Tibial nerve (tissue), 3 donors: ENCODE measurements around the gene CD3G.

Experiments
- POLR2A ChIP-seq, 2 donors: fragments of 450-650 bp; IDR thresholded peaks; one replicate each; pipeline ENCODE4 v1.6.1; 2017; ENCODE audit warnings: antibody characterized with exemption in 2 of 2, mild to moderate bottlenecking in 2 of 2, moderate library complexity in 2 of 2
- TF ChIP-seq, protein P1 (sequence below), 5 experiments: fragments of 200-600 bp in 3 of 5; fragments of 450-650 bp in 2 of 5; sonication (generic) in 3 of 5; IDR thresholded peaks; one replicate each; pipeline ENCODE4 v1.5.1; 2016 to 2019; ENCODE audit warnings: antibody characterized with exemption in 5 of 5, mild to moderate bottlenecking in 3 of 5, moderate library complexity in 2 of 5

DNA sequence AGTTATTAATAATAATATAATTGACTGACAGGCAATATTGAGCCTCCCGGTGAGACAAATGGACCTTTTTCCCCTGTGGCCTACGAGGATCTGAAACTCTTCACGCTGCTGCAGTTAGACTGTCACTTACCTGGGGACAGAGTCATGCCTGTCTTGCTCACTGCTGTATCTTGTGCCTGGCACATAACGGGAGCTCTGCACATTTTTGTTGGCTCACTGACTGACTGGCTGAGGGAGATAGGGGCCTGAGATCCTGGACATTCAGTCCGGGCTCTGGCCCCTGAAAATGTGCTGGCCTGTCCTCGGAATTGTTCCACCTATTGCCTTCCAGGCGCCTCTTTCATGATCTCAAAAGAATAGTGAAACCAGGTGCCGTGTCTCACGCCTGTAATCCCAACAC, 896 bp upstream of the CD3G start:
- TF ChIP-seq, protein P1, sequence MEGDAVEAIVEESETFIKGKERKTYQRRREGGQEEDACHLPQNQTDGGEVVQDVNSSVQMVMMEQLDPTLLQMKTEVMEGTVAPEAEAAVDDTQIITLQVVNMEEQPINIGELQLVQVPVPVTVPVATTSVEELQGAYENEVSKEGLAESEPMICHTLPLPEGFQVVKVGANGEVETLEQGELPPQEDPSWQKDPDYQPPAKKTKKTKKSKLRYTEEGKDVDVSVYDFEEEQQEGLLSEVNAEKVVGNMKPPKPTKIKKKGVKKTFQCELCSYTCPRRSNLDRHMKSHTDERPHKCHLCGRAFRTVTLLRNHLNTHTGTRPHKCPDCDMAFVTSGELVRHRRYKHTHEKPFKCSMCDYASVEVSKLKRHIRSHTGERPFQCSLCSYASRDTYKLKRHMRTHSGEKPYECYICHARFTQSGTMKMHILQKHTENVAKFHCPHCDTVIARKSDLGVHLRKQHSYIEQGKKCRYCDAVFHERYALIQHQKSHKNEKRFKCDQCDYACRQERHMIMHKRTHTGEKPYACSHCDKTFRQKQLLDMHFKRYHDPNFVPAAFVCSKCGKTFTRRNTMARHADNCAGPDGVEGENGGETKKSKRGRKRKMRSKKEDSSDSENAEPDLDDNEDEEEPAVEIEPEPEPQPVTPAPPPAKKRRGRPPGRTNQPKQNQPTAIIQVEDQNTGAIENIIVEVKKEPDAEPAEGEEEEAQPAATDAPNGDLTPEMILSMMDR (IDR thresholded peaks at IDR 0.05), result no peak
- TF ChIP-seq POLR2A (IDR thresholded peaks at IDR 0.05), result no peak
